HG02970 (cell line): Measurements from ENCODE around the gene HMCN1.
"Not testable (repeated sequence)": the region's sequence is repeated elsewhere in the genome, so short reads cannot be mapped to it uniquely, and the experiment has no call there.

Source experiments
- ATAC-seq: cut with Tn5 transposase; IDR thresholded peaks from one replicate; pipeline ENCODE4 v1.9.1; 2021; ENCODE audit warnings: mild to moderate bottlenecking, moderate library complexity, moderate number of reproducible peaks; ENCODE audit not compliant: unreplicated experiment, low FRiP score

Gene HMCN1

GRCh38 chr1:185739967-185740366 is 5.8 kb downstream of the HMCN1 start:
- ATAC-seq: no peak

GRCh38 chr1:185741551-185741950 is 7.4 kb downstream of the HMCN1 start:
- ATAC-seq: no peak

DNA sequence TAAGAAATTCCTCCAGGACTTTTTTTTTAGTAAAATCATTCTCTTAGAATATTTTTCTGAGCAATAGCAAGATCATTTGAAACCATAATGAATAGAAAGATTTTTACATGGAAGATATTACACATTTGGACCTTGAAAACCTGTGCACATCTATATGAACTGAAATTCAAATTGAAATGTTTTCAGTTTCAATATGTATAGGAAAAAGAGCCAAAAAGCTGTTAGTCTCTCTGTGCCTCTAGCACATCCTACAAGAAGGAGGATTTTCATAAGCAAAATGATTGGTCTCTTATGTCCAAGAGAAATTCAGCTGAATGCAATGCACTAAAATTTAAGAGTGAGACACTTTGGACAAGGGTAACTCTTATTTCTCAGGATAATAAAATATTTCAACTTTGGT is 8.2 kb downstream of the HMCN1 start:
- ATAC-seq: no peak

GRCh38 chr1:185745165-185745564 is 11.0 kb downstream of the HMCN1 start:
- ATAC-seq: no peak

GRCh38 chr1:185759061-185759460 is 24.9 kb downstream of the HMCN1 start:
- ATAC-seq: no peak

- ATAC-seq: no peak
Measured at GRCh38 chr1:185761841-185762240, 27.6 kb downstream of the HMCN1 start.

- no peak for ATAC-seq
Measured at GRCh38 chr1:185767508-185768120, 33.4 kb downstream of the HMCN1 start.

DNA sequence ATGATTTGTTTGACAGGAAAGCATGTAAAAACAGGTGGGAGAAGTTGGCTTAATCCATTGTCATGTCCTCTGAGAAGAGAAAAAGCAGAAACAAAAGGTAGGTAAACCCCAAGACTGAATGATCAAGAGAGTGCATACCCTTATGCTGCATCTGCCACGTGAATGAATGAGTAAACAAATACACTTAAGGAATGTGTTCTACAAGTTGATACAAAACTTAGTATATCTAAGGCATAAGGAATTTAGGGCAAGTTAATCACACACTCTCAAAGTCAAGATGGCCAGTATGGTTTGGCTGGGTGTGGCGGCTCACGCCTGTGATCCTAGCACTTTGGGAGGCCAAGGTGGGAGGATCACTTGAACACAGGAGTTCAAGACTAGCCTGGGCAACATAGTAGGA is 34.2 kb downstream of the HMCN1 start:
- no peak for ATAC-seq

DNA sequence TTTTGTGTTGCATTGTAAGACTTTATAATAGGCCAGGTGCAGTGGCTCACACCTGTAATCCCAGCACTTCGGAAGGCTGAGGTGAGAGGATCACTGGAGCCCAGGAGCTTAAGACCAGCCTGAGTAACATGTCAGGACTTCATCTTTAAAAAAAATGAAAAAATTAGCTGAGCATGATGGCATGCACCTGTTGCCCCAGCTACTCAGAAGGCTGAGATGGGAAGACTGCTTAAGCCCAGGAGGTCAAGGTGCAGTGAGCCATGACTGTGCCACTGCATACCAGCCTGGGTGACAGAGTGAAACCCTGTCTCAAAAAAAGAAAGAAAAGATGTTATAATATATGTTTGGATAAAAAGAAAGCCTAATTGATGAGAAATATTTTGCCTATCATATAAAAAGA is 34.9 kb downstream of the HMCN1 start:
- no peak for ATAC-seq

- ATAC-seq: no peak
Measured at GRCh38 chr1:185774394-185774793, 40.2 kb downstream of the HMCN1 start.

- no peak for ATAC-seq
Measured at GRCh38 chr1:185775501-185775900, 41.3 kb downstream of the HMCN1 start.

DNA sequence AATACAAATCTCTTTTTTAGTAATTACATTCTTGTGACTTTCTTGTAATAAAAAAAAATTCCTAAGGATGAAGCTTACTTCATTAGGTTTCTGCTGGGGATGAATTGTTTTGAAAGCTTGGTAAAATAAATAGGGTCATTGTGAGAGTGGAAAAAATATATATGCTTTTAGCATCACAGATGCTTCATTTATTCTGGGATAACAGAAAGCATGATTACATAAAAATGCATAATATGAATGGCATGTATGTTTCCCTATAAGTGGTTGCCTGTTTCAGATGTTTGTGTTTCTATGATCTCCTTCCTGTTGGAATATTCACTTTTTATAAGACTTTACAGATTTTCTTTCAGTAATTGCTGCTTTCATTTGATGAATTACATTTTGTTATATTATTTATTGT is 42.3 kb downstream of the HMCN1 start:
- ATAC-seq: no peak

DNA sequence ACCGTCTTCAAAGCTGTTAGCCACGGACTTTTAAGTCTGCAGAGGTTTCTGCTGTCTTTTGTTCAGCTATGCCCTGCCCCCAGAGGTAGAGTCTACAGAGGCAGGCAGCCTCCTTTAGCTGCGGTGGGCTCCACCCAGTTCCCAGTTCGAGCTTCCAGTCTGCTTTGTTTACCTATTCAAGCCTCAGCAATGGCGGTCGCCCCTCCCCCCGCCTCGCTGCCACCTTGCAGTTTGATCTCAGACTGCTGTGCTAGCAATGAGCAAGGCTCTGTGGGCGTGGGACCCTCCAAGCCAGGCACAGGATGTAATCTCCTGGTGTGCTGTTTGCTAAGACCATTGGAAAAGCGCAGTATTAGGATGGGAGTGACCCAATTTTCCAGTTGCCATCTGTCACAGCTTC is 49.7 kb downstream of the HMCN1 start:
- ATAC-seq: not testable (repeated sequence)

GRCh38 chr1:185785586-185785985 is 51.4 kb downstream of the HMCN1 start:
- ATAC-seq: no peak

DNA sequence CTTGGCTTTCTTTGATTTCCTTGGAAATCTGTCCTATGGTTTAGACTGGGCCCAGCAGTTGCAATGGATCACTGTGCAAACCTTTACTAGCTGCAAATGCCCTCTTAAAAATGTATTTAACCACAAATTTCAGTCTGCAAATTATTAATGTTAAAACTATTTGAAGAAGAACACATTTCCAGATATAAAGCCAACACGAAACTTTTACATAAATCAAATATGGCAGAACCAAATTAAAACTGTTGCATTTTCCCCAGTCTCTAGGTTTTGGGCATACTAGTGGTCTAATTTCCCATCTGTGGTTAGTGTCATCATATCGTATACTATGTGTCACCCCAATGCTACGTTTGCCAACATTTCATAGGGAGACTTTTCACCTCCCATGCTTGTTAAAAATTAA is 52.3 kb downstream of the HMCN1 start:
- no peak for ATAC-seq

GRCh38 chr1:185787238-185787637 is 53.0 kb downstream of the HMCN1 start:
- ATAC-seq: no peak

GRCh38 chr1:185788386-185788785 is 54.2 kb downstream of the HMCN1 start:
- no peak for ATAC-seq

DNA sequence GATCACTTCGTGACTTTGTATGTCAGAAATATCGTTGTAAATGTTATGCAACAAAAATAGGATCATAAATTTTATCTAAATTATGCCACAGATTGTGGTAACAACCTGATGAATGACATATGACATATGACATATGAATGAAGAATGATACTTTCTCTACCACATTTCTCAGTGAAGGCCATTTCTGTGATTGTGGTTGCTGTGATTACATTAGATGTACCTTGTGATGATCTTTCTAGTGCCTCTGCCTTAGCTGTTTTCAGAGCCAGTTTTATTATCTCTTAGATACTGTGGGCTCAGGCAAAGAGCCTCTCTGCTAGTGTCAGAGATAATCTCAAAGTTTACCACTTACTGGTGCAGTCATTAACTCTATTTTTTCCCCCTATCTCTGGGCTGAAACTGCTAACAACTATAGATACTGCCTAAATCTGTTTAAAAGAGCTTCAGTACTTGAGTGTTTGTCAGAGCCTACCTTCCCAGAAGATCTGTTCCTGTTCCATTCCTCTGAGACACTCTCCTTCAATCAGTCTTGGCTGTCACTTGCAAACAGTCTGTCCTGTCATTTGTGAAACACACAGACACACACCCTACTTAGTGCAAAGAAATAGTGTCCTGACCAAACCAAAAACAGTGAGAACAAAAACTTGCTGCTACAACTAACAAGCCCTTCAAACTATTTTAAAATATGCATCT is 55.5 kb downstream of the HMCN1 start:
- ATAC-seq: no peak

GRCh38 chr1:185790194-185790735 is 56.1 kb downstream of the HMCN1 start:
- no peak for ATAC-seq

- no peak for ATAC-seq
Measured at GRCh38 chr1:185792040-185792439, 57.8 kb downstream of the HMCN1 start.

GRCh38 chr1:185794495-185794894 is 60.3 kb downstream of the HMCN1 start:
- ATAC-seq: not testable (repeated sequence)

- no peak for ATAC-seq
Measured at GRCh38 chr1:185795181-185795580, 61.0 kb downstream of the HMCN1 start.
